Hepatocyte (in vitro differentiated cells): ENCODE measurements around the gene UBXN6.

Experiments
- EZH2 ChIP-seq: fragments of 200-600 bp; sonication (generic); IDR thresholded peaks from 2 replicates; pipeline ENCODE4 v1.6.1; 2016; ENCODE audit warnings: antibody characterized with exemption, mild to moderate bottlenecking, borderline replicate concordance
- TF ChIP-seq, protein P1 (sequence below): fragments of 200-600 bp; sonication (generic); IDR thresholded peaks from 2 replicates; pipeline ENCODE4 v1.5.1; 2016; ENCODE audit warnings: antibody characterized with exemption, mild to moderate bottlenecking; ENCODE audit not compliant: poor library complexity

- TF ChIP-seq, protein P1, sequence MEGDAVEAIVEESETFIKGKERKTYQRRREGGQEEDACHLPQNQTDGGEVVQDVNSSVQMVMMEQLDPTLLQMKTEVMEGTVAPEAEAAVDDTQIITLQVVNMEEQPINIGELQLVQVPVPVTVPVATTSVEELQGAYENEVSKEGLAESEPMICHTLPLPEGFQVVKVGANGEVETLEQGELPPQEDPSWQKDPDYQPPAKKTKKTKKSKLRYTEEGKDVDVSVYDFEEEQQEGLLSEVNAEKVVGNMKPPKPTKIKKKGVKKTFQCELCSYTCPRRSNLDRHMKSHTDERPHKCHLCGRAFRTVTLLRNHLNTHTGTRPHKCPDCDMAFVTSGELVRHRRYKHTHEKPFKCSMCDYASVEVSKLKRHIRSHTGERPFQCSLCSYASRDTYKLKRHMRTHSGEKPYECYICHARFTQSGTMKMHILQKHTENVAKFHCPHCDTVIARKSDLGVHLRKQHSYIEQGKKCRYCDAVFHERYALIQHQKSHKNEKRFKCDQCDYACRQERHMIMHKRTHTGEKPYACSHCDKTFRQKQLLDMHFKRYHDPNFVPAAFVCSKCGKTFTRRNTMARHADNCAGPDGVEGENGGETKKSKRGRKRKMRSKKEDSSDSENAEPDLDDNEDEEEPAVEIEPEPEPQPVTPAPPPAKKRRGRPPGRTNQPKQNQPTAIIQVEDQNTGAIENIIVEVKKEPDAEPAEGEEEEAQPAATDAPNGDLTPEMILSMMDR: no peak
- TF ChIP-seq EZH2: no peak
Measured at GRCh38 chr19:4442819-4443146, 14.8 kb downstream of the UBXN6 start.
